HCT116 (cell line): ENCODE data around the gene SRRD. TPM values are rescaled to one million over a fixed set of nuclear protein-coding genes. Genes with fewer than 3 reads are reported as not detected.

ENCODE experiments used
- ATAC-seq: fragments of 200-7000 bp; cut with Tn5 transposase; 2 replicates; pipeline ENCODE4 v1.9.1; 2020; ENCODE audit warnings: mild to moderate bottlenecking, moderate library complexity
- BruUV-seq: library from RNA; stranded (reverse); fragments of 400-500 nt; replicated peaks from 2 replicates; lab custom pipeline; 2021; lab: Mats Ljungman, UMichigan
- CTCF ChIA-PET: fragments of 300-600 bp; sonication (Branson Sonifier 250); formaldehyde crosslinking; loops from one replicate; lab custom pipeline; 2021; ENCODE audit warnings: antibody characterized with exemption; lab: Charles Lee
- POLR2A ChIA-PET: fragments of 300-600, 350-600 bp; sonication (Branson Sonifier 250); formaldehyde crosslinking; loops from one replicate; lab custom pipeline; 2021; ENCODE audit warnings: antibody characterized with exemption; lab: Charles Lee
- RAD21 ChIA-PET, 2 experiments: fragments of 300-600 bp; sonication (Branson Sonifier 250); formaldehyde crosslinking; loops; one replicate each; lab custom pipeline; 2023; ENCODE audit warnings: low total read pairs in 2 of 2; ENCODE audit not compliant: uncharacterized antibody in 2 of 2, unreplicated experiment in 2 of 2, low non-redundant PET in 1 of 2; lab: Charles Lee
- DNase-seq: peaks from one replicate; pipeline ENCODE4 v3.0.0-alpha.2; 2010; ENCODE audit warnings: low read depth, low spot score
- H2AFZ ChIP-seq: fragments of 200-600 bp; shearing (Covaris generic), sonication (generic); 2 replicates; pipeline ENCODE4 v1.6.1; 2017; ENCODE audit warnings: low read depth, mixed run types, mixed read lengths, antibody characterized with exemption, low read length; ENCODE audit not compliant: poor library complexity, severe bottlenecking
- H3K27ac ChIP-seq: 2 replicates; pipeline ENCODE4 v1.5.1; 2012; ENCODE audit warnings: low read depth, low read length
- H3K27me3 ChIP-seq: fragments of 200-600 bp; sonication (generic); 2 replicates; pipeline ENCODE4 v1.6.1; 2016; ENCODE audit warnings: mixed run types, low read length, mixed read lengths; ENCODE audit not compliant: insufficient read depth
- H3K36me3 ChIP-seq, 2 experiments: fragments of 200-500 bp in 1 of 2; fragments of 200-600 bp in 1 of 2; sonication (Bioruptor generic) in 1 of 2; sonication (generic) in 1 of 2; 2 replicates each; pipeline versions ENCODE4 v1.5.1 to v1.6.1; 2014 to 2016; ENCODE audit warnings: low read length in 2 of 2, inconsistent platforms in 1 of 2, mixed read lengths in 1 of 2, mixed run types in 1 of 2; ENCODE audit not compliant: insufficient read depth in 2 of 2, control insufficient read depth in 1 of 2
- H3K4me1 ChIP-seq, 2 experiments: fragments of 200-600 bp in 1 of 2; sonication (generic) in 1 of 2; 2 replicates each; pipeline versions ENCODE4 v1.5.1 to v1.6.1; 2012 to 2017; ENCODE audit warnings: low read length in 2 of 2, inconsistent platforms in 1 of 2, mild to moderate bottlenecking in 1 of 2, mixed read lengths in 1 of 2, mixed run types in 1 of 2, moderate library complexity in 1 of 2; ENCODE audit not compliant: insufficient read depth in 2 of 2, control insufficient read depth in 1 of 2
- H3K4me2 ChIP-seq: fragments of 200-600 bp; sonication (generic); 2 replicates; pipeline ENCODE4 v1.6.1; 2017; ENCODE audit warnings: mixed run types, low read length, mixed read lengths
- H3K4me3 ChIP-seq, 2 experiments: fragments of 200-600 bp in 1 of 2; sonication (generic) in 1 of 2; replicated peaks in 1 of 2; 2 replicates each; pipeline ENCODE4 v1.5.1; 2011 to 2016; ENCODE audit warnings: low read length in 2 of 2, control low read depth in 1 of 2, low read depth in 1 of 2, mild to moderate bottlenecking in 1 of 2, mixed read lengths in 1 of 2, mixed run types in 1 of 2
- H3K79me2 ChIP-seq: fragments of 200-600 bp; sonication (generic); 2 replicates; pipeline ENCODE4 v1.6.1; 2017; ENCODE audit warnings: mild to moderate bottlenecking, mixed run types, low read length, moderate library complexity, mixed read lengths; ENCODE audit not compliant: insufficient read depth
- H3K9ac ChIP-seq: fragments of 200-600 bp; sonication (generic); 2 replicates; pipeline ENCODE4 v1.6.1; 2016; ENCODE audit warnings: low read length, mixed read lengths
- H3K9me2 ChIP-seq: fragments of 200-600 bp; sonication (generic), shearing (Covaris generic); 2 replicates; pipeline ENCODE4 v1.6.1; 2017; ENCODE audit warnings: mixed run types, mild to moderate bottlenecking, moderate library complexity; ENCODE audit not compliant: insufficient read depth
- H3K9me3 ChIP-seq, 2 experiments: fragments of 200-500 bp in 1 of 2; fragments of 200-600 bp in 1 of 2; sonication (Bioruptor generic) in 1 of 2; sonication (generic) in 1 of 2; 2 replicates each; pipeline ENCODE4 v1.6.1; 2014 to 2017; ENCODE audit warnings: low read length in 2 of 2, mixed read lengths in 2 of 2, inconsistent platforms in 1 of 2, low read depth in 1 of 2, mild to moderate bottlenecking in 1 of 2, mixed run types in 1 of 2, moderate library complexity in 1 of 2; ENCODE audit not compliant: control insufficient read depth in 1 of 2, insufficient read depth in 1 of 2
- H4K20me1 ChIP-seq: fragments of 200-600 bp; sonication (generic), shearing (Covaris generic); 2 replicates; pipeline ENCODE4 v1.6.1; 2017; ENCODE audit warnings: mixed run types, mild to moderate bottlenecking, moderate library complexity; ENCODE audit not compliant: insufficient read depth
- CEBPB ChIP-seq: IDR thresholded peaks from 2 replicates; pipeline ENCODE4 v1.6.1; 2012; ENCODE audit warnings: low read depth
- CTCF ChIP-seq, 3 experiments: fragments of 200-600 bp in 1 of 3; sonication (generic) in 1 of 3; IDR thresholded peaks in 2 of 3; conservative IDR thresholded peaks in 1 of 3; 2 replicates each; pipeline ENCODE4 v1.5.1; 2012 to 2017; ENCODE audit warnings: low read depth in 2 of 3, low read length in 2 of 3, antibody characterized with exemption in 1 of 3, borderline replicate concordance in 1 of 3, control low read depth in 1 of 3, mild to moderate bottlenecking in 1 of 3, mixed read lengths in 1 of 3, mixed run types in 1 of 3, moderate library complexity in 1 of 3; ENCODE audit not compliant: insufficient read depth in 1 of 3
- EGR1 ChIP-seq: IDR thresholded peaks from 2 replicates; pipeline ENCODE4 v1.6.1; 2012; ENCODE audit warnings: low read depth
- ELF1 ChIP-seq: IDR thresholded peaks from 2 replicates; pipeline ENCODE4 v1.6.1; 2012; ENCODE audit warnings: low read depth, borderline replicate concordance
- EZH2 ChIP-seq: fragments of 200-600 bp; sonication (generic); IDR thresholded peaks from 2 replicates; pipeline ENCODE4 v1.6.1; 2017; ENCODE audit warnings: antibody characterized with exemption, mixed run types
- EZH2phosphoT487 ChIP-seq: fragments of 200-600 bp; IDR thresholded peaks from 2 replicates; pipeline ENCODE4 v1.6.1; 2018; ENCODE audit warnings: antibody characterized with exemption, borderline replicate concordance
- MAX ChIP-seq: IDR thresholded peaks from 2 replicates; pipeline ENCODE4 v1.6.1; 2012
- POLR2A ChIP-seq: IDR thresholded peaks from 2 replicates; pipeline ENCODE4 v1.7.0; 2011; ENCODE audit warnings: borderline replicate concordance; ENCODE audit not compliant: insufficient read depth, insufficient read length; ENCODE audit errors: extremely low read depth
- REST ChIP-seq: IDR thresholded peaks from 2 replicates; pipeline ENCODE4 v1.6.1; 2012; ENCODE audit warnings: low read depth
- SP1 ChIP-seq: IDR thresholded peaks from 2 replicates; pipeline ENCODE4 v1.6.1; 2012; ENCODE audit warnings: low read depth
- ZBTB33 ChIP-seq: IDR thresholded peaks from 2 replicates; pipeline ENCODE4 v1.6.1; 2011; ENCODE audit warnings: mild to moderate bottlenecking, low read length, moderate library complexity; ENCODE audit not compliant: insufficient replicate concordance; ENCODE audit errors: extremely low read depth
- ZFX ChIP-seq: fragments of 450-650 bp; IDR thresholded peaks from 2 replicates; pipeline ENCODE4 v1.6.1; 2017
- intact Hi-C: fragments of 100-400 bp; cut with micrococcal nuclease; formaldehyde crosslinking; loops from 2 replicates; pipeline ENCODE4 v1.10.0; 2022
- total RNA-seq: library from RNA; stranded (reverse); gene quantifications from one replicate; pipeline ENCODE4 v1.2.1, GENCODE V29; 2021; ENCODE audit not compliant: unreplicated experiment

SRRD gene
- total RNA-seq, 1 experiment from 2014 or later = 30.4 TPM

GRCh38 chr22:26462051-26462450, 21.6 kb upstream of the SRRD start:
- peaks cover 14% of the 10 kb centered on the region for H3K79me2 ChIP-seq
- no peak for ATAC-seq
- no TSS peak for BruUV-seq
- H3K36me3 ChIP-seq = peaks cover 24 to 32% of the 10 kb centered on the region in 2 experiments; a peak in 3 of 4 replicates
- ChIA-PET POLR2A (interaction anchor here (1.3 kb wide), 1 partner anchor 97 kb away, joined by 3 read pairs; no protein-coding TSS in a partner anchor), CTCF (interaction anchor here (0.7 to 3.9 kb wide), 6 partner anchors 57 to 98 kb away, joined by 3 to 35 read pairs (median 9); no protein-coding TSS in a partner anchor)
- no peaks in the 10 kb centered on the region for H3K9me3 ChIP-seq
- no peak for DNase-seq
- H3K27ac ChIP-seq = no peak overlapping the region
- H3K9ac ChIP-seq = no peak overlapping the region
- H3K27me3 ChIP-seq = no peaks in the 10 kb centered on the region
- intact Hi-C loops = no loop called here
- TF ChIP-seq CEBPB = no peak
- no peak for TF ChIP-seq ELF1
- TF ChIP-seq EZH2 = no peak
- no peak for TF ChIP-seq CTCF (IDR thresholded peaks at IDR 0.05 in 2 of 3, conservative IDR thresholded peaks at IDR 0.05 in 1 of 3; ENCODE audit: borderline replicate concordance in 1 of 3, insufficient read depth in 1 of 3, low read depth in 2 of 3, low read length in 2 of 3)
- TF ChIP-seq SP1 = no peak
- TF ChIP-seq MAX = no peak
- TF ChIP-seq ZBTB33 = no peak
- no peak for TF ChIP-seq EGR1
- TF ChIP-seq REST = no peak
- no peak for TF ChIP-seq ZFX
- TF ChIP-seq EZH2phosphoT487 = no peak
- no peak for TF ChIP-seq POLR2A
- TF ChIP-seq, all 23 proteins: peak for 0
- Histone ChIP-seq H2AFZ (no peak overlapping the region), H3K4me2 (no peak overlapping the region), H3K4me3 (no peak overlapping the region), H3K9me2 (no peaks in the 10 kb centered on the region), H3K4me1 (peaks cover 0 to 7% of the 10 kb centered on the region in 2 experiments; a peak in 3 of 4 replicates), H4K20me1 (peaks cover 4% of the 10 kb centered on the region; the same call in 1 of the 2 replicates)
- RAD21 ChIA-PET = interaction anchor here in 1 of 2 experiments (1.2 kb wide), 1 partner anchor 97 kb away, joined by 3 read pairs; no protein-coding TSS in a partner anchor
